ENCODE measurements around the gene MAPKAP1.

Gene MAPKAP1

DNA sequence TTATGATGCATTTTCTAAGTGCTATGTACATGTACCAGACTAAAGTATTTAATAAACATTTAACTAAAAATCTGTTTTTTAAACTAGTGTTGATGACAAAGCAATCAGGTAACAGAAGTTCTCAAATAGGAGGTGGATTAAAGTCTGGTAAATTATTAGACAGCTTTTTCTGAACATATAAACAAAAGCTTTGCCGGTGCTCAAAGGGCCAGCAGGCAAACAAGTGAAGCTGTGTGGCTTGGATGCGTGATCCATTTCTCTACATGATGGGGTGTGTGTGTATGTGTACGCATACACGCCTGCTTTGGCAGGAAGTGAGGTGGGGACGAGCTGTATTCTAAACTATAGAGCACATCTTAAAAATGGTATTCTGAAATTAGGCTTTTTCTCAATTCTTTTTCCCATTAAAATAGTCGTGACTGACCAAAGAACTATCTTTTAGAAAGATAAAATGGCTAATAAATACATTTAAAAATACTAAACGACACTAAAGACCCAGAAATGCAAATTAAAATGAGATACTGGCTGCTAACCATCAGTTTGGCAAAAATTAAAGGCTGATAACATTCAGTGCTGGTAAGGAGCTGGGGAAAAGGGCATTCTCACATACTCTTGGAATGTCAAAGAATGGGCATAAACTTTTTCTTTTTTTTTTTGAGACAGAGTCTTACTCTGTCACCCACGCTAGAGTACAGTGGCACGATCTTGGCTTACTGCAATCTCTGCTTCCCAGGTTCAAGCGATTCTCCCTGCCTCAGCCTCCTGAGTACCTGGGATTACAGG lies 174.0 kb downstream of the MAPKAP1 start:
- H3K4me1 ChIP-seq (ENCODE audit: insufficient read depth, poor library complexity, severe bottlenecking) = peaks cover 25% of the 10 kb centered on the region

DNA sequence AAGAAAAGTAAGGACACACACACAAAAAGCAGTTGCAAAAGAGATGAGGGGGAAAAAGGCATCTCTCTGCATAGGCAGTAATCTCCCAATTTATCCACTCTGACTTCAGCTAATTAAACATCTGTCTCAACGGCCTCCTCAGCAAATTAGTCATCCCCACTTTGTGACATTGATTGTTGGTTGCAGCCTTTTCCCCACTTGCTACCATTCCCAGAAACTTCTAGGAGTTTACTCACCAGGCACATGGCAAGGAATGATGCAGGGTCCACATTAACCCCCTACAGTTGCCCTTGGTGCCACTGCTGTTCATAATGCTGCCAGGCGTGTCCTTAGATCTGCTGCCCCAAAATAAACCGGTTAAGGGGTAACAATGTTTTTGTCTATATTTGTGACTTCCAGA lies 174.6 kb downstream of the MAPKAP1 start:
- Histone ChIP-seq H3K36me3 (ENCODE audit: low read depth) (no peaks in the 10 kb centered on the region), H3K4me3 (ENCODE audit: severe bottlenecking) (no peak overlapping the region), H3K9me3 (ENCODE audit: severe bottlenecking) (no peaks in the 10 kb centered on the region), H3K27me3 (ENCODE audit: insufficient read depth, poor library complexity, severe bottlenecking) (no peaks in the 10 kb centered on the region), H3K4me1 (ENCODE audit: insufficient read depth, poor library complexity, severe bottlenecking) (peaks cover 19% of the 10 kb centered on the region), H3K27ac (ENCODE audit: poor library complexity, severe bottlenecking) (no peak overlapping the region)
- DNase-seq (ENCODE audit: low spot score) (no peak), ATAC-seq (ENCODE audit: low read depth) (no peak)
- TF ChIP-seq CTCF (IDR thresholded peaks at IDR 0.05; ENCODE audit: poor library complexity, severe bottlenecking) = no peak

More for the DNA sequence above, 174.0 kb downstream of the MAPKAP1 start:
- DNase-seq (ENCODE audit: low spot score) (no peak), ATAC-seq (ENCODE audit: low read depth) (no peak)
- no peak for TF ChIP-seq CTCF (IDR thresholded peaks at IDR 0.05; ENCODE audit: poor library complexity, severe bottlenecking)
- no peaks in the 10 kb centered on the region for H3K36me3 ChIP-seq (ENCODE audit: low read depth)
- H3K27ac ChIP-seq (ENCODE audit: poor library complexity, severe bottlenecking) = no peak overlapping the region
- no peaks in the 10 kb centered on the region for H3K27me3 ChIP-seq (ENCODE audit: insufficient read depth, poor library complexity, severe bottlenecking)
- no peak overlapping the region for H3K4me3 ChIP-seq (ENCODE audit: severe bottlenecking)
- no peaks in the 10 kb centered on the region for H3K9me3 ChIP-seq (ENCODE audit: severe bottlenecking)

DNA sequence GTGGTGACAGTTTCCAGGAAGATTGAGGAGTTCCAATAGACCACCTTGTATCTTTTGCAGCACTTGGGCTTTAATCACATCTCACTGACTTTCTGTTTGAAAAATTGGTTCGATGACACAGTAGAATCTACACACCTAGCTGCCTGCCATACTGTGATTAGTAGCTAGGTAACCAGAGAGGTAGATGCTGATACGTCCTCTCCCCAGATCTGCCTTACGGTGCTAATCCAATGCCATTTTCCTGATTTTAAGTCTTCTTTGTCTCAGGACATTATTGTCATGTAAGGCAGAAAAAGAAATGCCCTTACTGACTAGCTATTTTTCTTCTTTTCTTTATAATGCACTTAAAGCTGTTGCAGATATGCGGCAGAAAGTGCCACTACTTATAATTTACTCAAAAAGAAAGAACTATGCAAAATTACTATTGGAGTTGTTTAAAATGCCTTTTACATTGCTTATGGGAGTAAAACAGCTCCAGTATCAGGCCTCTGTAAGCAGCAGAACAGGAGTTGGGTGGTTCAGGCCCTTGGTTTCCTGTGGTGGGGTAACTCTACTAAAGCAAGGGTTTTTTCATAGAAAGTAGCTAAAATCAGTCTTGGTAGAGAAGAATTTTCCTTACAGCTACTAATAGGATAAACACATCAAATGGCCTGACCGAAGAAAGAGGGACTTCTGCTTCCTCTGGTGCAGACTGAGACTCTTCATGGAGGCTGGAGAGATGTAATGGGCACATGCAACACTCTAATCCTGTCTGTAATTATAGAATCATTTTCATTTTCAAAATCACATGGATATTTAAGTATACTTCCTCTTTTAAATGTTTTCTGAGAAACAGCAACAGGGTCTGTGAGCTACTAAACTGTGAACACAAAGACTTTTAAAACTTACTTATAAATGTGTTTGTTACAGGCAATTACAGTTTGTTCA lies 177.2 kb downstream of the MAPKAP1 start:
- H3K9me3 ChIP-seq (ENCODE audit: severe bottlenecking) = no peaks in the 10 kb centered on the region
- DNase-seq (ENCODE audit: low spot score) = no peak
- no peak for TF ChIP-seq CTCF (IDR thresholded peaks at IDR 0.05; ENCODE audit: poor library complexity, severe bottlenecking)
- no peaks in the 10 kb centered on the region for H3K27me3 ChIP-seq (ENCODE audit: insufficient read depth, poor library complexity, severe bottlenecking)
- ATAC-seq (ENCODE audit: low read depth) = no peak
- H3K4me1 ChIP-seq (ENCODE audit: insufficient read depth, poor library complexity, severe bottlenecking) = no peaks in the 10 kb centered on the region
- no peaks in the 10 kb centered on the region; the same call in 1 of the 2 replicates for H3K36me3 ChIP-seq (ENCODE audit: low read depth)
- H3K4me3 ChIP-seq (ENCODE audit: severe bottlenecking) = no peak overlapping the region
- H3K27ac ChIP-seq (ENCODE audit: poor library complexity, severe bottlenecking) = no peak overlapping the region

GRCh38 chr9:125529107-125529506 lies 177.9 kb downstream of the MAPKAP1 start:
- no peak overlapping the region for H3K27ac ChIP-seq (ENCODE audit: poor library complexity, severe bottlenecking)
- H3K9me3 ChIP-seq (ENCODE audit: severe bottlenecking) = no peaks in the 10 kb centered on the region
- TF ChIP-seq CTCF (IDR thresholded peaks at IDR 0.05; ENCODE audit: poor library complexity, severe bottlenecking) = no peak
- no peak overlapping the region for H3K4me3 ChIP-seq (ENCODE audit: severe bottlenecking)
- no peak for DNase-seq (ENCODE audit: low spot score)
- no peaks in the 10 kb centered on the region for H3K27me3 ChIP-seq (ENCODE audit: insufficient read depth, poor library complexity, severe bottlenecking)
- no peaks in the 10 kb centered on the region; the same call in 1 of the 2 replicates for H3K36me3 ChIP-seq (ENCODE audit: low read depth)
- no peaks in the 10 kb centered on the region for H3K4me1 ChIP-seq (ENCODE audit: insufficient read depth, poor library complexity, severe bottlenecking)
- ATAC-seq (ENCODE audit: low read depth) = no peak
